SK-N-SH (cell line): Measurements from ENCODE around the gene RAB6A. TPM values are rescaled to one million over a fixed set of nuclear protein-coding genes. Genes with fewer than 3 reads are reported as not detected.

Experiments
- CTCF ChIA-PET: fragments of 300-600, 350-600 bp; formaldehyde crosslinking; extraction: SDS; loops from one replicate; lab custom pipeline; 2021; lab: Yijun Ruan, JAX
- POLR2A ChIA-PET: fragments of 350-600 bp; sonication (Branson Sonifier 250); formaldehyde crosslinking; extraction: SDS; loops from one replicate; lab custom pipeline; 2020; ENCODE audit warnings: antibody characterized with exemption, inconsistent platforms; lab: Yijun Ruan, JAX
- DNase-seq: peaks from one replicate; pipeline ENCODE4 v3.0.0; 2012
- H2AFZ ChIP-seq: fragments of 200-600 bp; sonication (generic); 2 replicates; pipeline ENCODE4 v1.8.1; 2016; ENCODE audit warnings: antibody characterized with exemption, mild to moderate bottlenecking, low read depth
- H3F3A ChIP-seq: fragments of 200-600 bp; sonication (generic); replicated peaks from 2 replicates; pipeline ENCODE3; 2016; ENCODE audit warnings: antibody characterized with exemption, mild to moderate bottlenecking; ENCODE audit not compliant: insufficient read depth
- H3K27ac ChIP-seq, 2 experiments: fragments of 200-500 bp in 1 of 2; fragments of 200-600 bp in 1 of 2; sonication (Bioruptor generic) in 1 of 2; sonication (generic), shearing (Covaris generic) in 1 of 2; 2 replicates each; pipeline versions ENCODE4 v1.5.1 to v1.6.1; 2014 to 2016; ENCODE audit warnings: low read depth in 2 of 2, inconsistent platforms in 1 of 2, low read length in 1 of 2, mild to moderate bottlenecking in 1 of 2, mixed read lengths in 1 of 2
- H3K27me3 ChIP-seq: fragments of 200-600 bp; sonication (generic), shearing (Covaris generic); 2 replicates; pipeline ENCODE4 v1.6.1; 2016; ENCODE audit warnings: mixed run types; ENCODE audit not compliant: insufficient read depth
- H3K36me3 ChIP-seq, 2 experiments: fragments of 200-500 bp in 1 of 2; fragments of 200-600 bp in 1 of 2; sonication (Bioruptor generic) in 1 of 2; sonication (generic) in 1 of 2; replicated peaks in 1 of 2; 2 replicates each; pipeline versions ENCODE3 to v1.5.1; 2014 to 2016; ENCODE audit warnings: low read length in 1 of 2, mild to moderate bottlenecking in 1 of 2; ENCODE audit not compliant: insufficient read depth in 2 of 2, control insufficient read depth in 1 of 2
- H3K4me1 ChIP-seq, 2 experiments: fragments of 200-500 bp in 1 of 2; fragments of 200-600 bp in 1 of 2; sonication (Bioruptor generic) in 1 of 2; sonication (generic), shearing (Covaris generic) in 1 of 2; 2 replicates each; pipeline versions ENCODE4 v1.5.1 to v1.6.1; 2014 to 2016; ENCODE audit warnings: low read depth in 1 of 2, low read length in 1 of 2, mixed run types in 1 of 2; ENCODE audit not compliant: insufficient read depth in 2 of 2, control insufficient read depth in 1 of 2
- H3K4me2 ChIP-seq: fragments of 200-600 bp; sonication (generic), shearing (Covaris generic); 2 replicates; pipeline ENCODE4 v1.6.1; 2017; ENCODE audit warnings: mixed run types
- H3K4me3 ChIP-seq, 2 experiments: fragments of 200-500 bp in 1 of 2; fragments of 200-600 bp in 1 of 2; sonication (Bioruptor generic) in 1 of 2; sonication (generic), shearing (Covaris generic) in 1 of 2; 2 replicates each; pipeline versions ENCODE4 v1.5.1 to v1.8.1; 2014 to 2016; ENCODE audit warnings: low read depth in 2 of 2, inconsistent platforms in 1 of 2, low read length in 1 of 2, mild to moderate bottlenecking in 1 of 2, mixed read lengths in 1 of 2, moderate library complexity in 1 of 2
- H3K79me2 ChIP-seq: fragments of 200-600 bp; sonication (generic); 2 replicates; pipeline ENCODE4 v1.8.1; 2017; ENCODE audit warnings: mild to moderate bottlenecking; ENCODE audit not compliant: insufficient read depth
- H3K9ac ChIP-seq: fragments of 200-600 bp; sonication (generic); 2 replicates; pipeline ENCODE4 v1.6.1; 2017; ENCODE audit warnings: mixed run types
- H3K9me2 ChIP-seq: fragments of 200-600 bp; sonication (generic); 2 replicates; pipeline ENCODE4 v1.6.1; 2017; ENCODE audit warnings: mixed run types
- H3K9me3 ChIP-seq: fragments of 200-600 bp; sonication (generic); 2 replicates; pipeline ENCODE4 v1.6.1; 2017; ENCODE audit warnings: mixed run types, mild to moderate bottlenecking, moderate library complexity
- H4K20me1 ChIP-seq: fragments of 200-600 bp; sonication (generic); 2 replicates; pipeline ENCODE4 v1.6.1; 2017; ENCODE audit warnings: mild to moderate bottlenecking, mixed run types; ENCODE audit not compliant: insufficient read depth
- CHD2 ChIP-seq: fragments of 150-350 bp; IDR thresholded peaks from 2 replicates; pipeline ENCODE4 v1.6.1; 2018; ENCODE audit warnings: low read length; ENCODE audit not compliant: partially characterized antibody
- EP300 ChIP-seq, 2 experiments: IDR thresholded peaks; 2 replicates each; pipeline versions ENCODE4 v1.4.0 to v1.6.1; 2012; ENCODE audit warnings: borderline replicate concordance in 1 of 2, low read depth in 1 of 2, low read length in 1 of 2
- EZH2phosphoT487 ChIP-seq: fragments of 200-600 bp; sonication (generic); IDR thresholded peaks from 2 replicates; pipeline ENCODE4 v1.6.1; 2017; ENCODE audit warnings: low read depth, mixed run types, mild to moderate bottlenecking, antibody characterized with exemption, moderate library complexity, borderline replicate concordance
- FOSL2 ChIP-seq: IDR thresholded peaks from 2 replicates; pipeline ENCODE4 v1.4.0; 2012; ENCODE audit warnings: low read depth, mild to moderate bottlenecking, moderate library complexity, borderline replicate concordance
- FOXM1 ChIP-seq: IDR thresholded peaks from 2 replicates; pipeline ENCODE4 v1.4.0; 2012; ENCODE audit warnings: low read depth, mild to moderate bottlenecking
- GATA2 ChIP-seq: sonication (generic); formaldehyde crosslinking; IDR thresholded peaks from 2 replicates; pipeline ENCODE4 v1.5.0; 2020; ENCODE audit warnings: mild to moderate bottlenecking, missing genetic modification reagents
- JUND ChIP-seq: IDR thresholded peaks from 2 replicates; pipeline ENCODE4 v1.4.0; 2012
- NFIC ChIP-seq: IDR thresholded peaks from 2 replicates; pipeline ENCODE4 v1.4.0; 2012; ENCODE audit warnings: borderline replicate concordance
- NRF1 ChIP-seq: IDR thresholded peaks from 2 replicates; pipeline ENCODE4 v1.6.1; 2012; ENCODE audit warnings: low read depth, mild to moderate bottlenecking, low read length
- RCOR1 ChIP-seq: fragments of 150-350 bp; IDR thresholded peaks from 2 replicates; pipeline ENCODE4 v1.6.1; 2017; ENCODE audit warnings: antibody characterized with exemption, low read length
- RXRA ChIP-seq: IDR thresholded peaks from 2 replicates; pipeline ENCODE4 v1.4.0; 2012; ENCODE audit warnings: low read depth, mild to moderate bottlenecking, borderline replicate concordance
- SIN3A ChIP-seq: IDR thresholded peaks from 2 replicates; pipeline ENCODE4 v1.6.1; 2012; ENCODE audit warnings: low read depth, mild to moderate bottlenecking, low read length, moderate library complexity, borderline replicate concordance
- TEAD4 ChIP-seq: IDR thresholded peaks from 2 replicates; pipeline ENCODE4 v1.4.0; 2012; ENCODE audit warnings: mild to moderate bottlenecking, borderline replicate concordance; ENCODE audit not compliant: insufficient read depth
- WGBS: methylation state at CpG from one replicate; pipeline ENCODE4 v1.1.6; 2017; ENCODE audit warnings: low lambda C conversion rate; 5-methylcytosine and 5-hydroxymethylcytosine counted together
- polyA plus RNA-seq, 3 experiments: library from polyadenylated mRNA; depleted of rRNA; stranded (reverse); fragments of >200 nt; gene quantifications; 2 replicates each; pipeline ENCODE4 v1.2.3, GENCODE V29; 2012
- TF ChIP-seq, protein P1 (sequence below): IDR thresholded peaks from 2 replicates; pipeline ENCODE4 v1.6.1; 2012; ENCODE audit warnings: mild to moderate bottlenecking, low read depth, low read length, moderate library complexity
- TF ChIP-seq, protein P2 (sequence below): fragments of 200-600 bp; sonication (generic); IDR thresholded peaks from 2 replicates; pipeline ENCODE4 v1.6.1; 2017; ENCODE audit warnings: antibody characterized with exemption, mild to moderate bottlenecking, moderate library complexity

The RAB6A gene
- polyA plus RNA-seq, 1 of the 3 experiments (the other 2 are of a cell fraction) = 39.1 TPM

DNA sequence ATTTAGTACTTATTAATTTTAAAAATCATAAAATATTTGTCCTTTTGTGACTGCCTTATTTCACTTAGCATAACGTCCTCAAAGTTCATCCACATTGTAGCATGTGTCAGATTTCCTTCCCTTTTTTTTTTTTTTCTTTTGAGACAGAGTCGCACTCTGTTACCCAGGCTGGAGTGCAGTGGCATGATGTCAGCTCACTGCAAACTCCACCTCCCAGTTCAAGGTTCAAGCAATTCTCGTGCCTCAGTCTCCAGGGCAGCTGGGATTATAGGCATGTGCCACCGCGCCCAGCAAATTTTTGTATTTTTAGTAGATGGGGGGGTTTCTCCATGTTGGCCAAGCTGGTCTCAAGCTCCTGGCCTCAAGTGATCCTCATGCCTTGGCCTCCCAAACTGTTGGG lies 10.6 kb downstream of the RAB6A start:
- POLR2A ChIA-PET = no interaction called here
- CTCF ChIA-PET = interaction anchor here (1.6 kb wide), 1 partner anchor 29 kb away, joined by 3 read pairs; no protein-coding TSS in a partner anchor
- no peak for DNase-seq

DNA sequence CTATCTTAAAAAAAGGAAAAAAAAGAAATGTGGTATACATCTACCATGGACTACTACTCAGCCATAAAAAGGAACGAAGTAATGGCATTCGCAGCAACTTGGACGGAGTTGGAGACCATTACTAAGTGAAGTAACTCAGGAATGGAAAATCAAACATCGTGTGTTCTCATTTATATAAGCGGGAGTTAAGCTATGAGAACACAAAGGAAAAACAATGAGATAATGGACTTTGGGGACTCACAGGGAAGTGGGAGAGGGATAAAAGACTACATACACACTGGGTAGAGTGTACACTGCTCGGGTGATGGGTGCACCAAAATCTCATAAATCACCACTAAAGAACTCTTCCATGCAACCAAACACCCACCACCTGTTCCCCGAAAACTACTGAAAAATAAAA lies 11.8 kb downstream of the RAB6A start:
- H3K4me2 ChIP-seq = no peak overlapping the region
- H3K9me2 ChIP-seq = no peaks in the 10 kb centered on the region
- H2AFZ ChIP-seq = no peak overlapping the region
- H3K9me3 ChIP-seq = no peaks in the 10 kb centered on the region
- H3K4me1 ChIP-seq = no peaks in the 10 kb centered on the region
- DNase-seq = no peak
- H3K9ac ChIP-seq = no peak overlapping the region
- ChIA-PET CTCF (no interaction called here), POLR2A (no interaction called here)
- peaks cover 6% of the 10 kb centered on the region for H3F3A ChIP-seq
- TF ChIP-seq JUND (no peak), EP300 (IDR thresholded peaks at IDR 0.05; ENCODE audit: borderline replicate concordance in 1 of 2, low read depth in 1 of 2, low read length in 1 of 2) (no peak), GATA2 (CRISPR knock-in tag) (no peak), FOXM1 (no peak)
- TF ChIP-seq, protein P1, sequence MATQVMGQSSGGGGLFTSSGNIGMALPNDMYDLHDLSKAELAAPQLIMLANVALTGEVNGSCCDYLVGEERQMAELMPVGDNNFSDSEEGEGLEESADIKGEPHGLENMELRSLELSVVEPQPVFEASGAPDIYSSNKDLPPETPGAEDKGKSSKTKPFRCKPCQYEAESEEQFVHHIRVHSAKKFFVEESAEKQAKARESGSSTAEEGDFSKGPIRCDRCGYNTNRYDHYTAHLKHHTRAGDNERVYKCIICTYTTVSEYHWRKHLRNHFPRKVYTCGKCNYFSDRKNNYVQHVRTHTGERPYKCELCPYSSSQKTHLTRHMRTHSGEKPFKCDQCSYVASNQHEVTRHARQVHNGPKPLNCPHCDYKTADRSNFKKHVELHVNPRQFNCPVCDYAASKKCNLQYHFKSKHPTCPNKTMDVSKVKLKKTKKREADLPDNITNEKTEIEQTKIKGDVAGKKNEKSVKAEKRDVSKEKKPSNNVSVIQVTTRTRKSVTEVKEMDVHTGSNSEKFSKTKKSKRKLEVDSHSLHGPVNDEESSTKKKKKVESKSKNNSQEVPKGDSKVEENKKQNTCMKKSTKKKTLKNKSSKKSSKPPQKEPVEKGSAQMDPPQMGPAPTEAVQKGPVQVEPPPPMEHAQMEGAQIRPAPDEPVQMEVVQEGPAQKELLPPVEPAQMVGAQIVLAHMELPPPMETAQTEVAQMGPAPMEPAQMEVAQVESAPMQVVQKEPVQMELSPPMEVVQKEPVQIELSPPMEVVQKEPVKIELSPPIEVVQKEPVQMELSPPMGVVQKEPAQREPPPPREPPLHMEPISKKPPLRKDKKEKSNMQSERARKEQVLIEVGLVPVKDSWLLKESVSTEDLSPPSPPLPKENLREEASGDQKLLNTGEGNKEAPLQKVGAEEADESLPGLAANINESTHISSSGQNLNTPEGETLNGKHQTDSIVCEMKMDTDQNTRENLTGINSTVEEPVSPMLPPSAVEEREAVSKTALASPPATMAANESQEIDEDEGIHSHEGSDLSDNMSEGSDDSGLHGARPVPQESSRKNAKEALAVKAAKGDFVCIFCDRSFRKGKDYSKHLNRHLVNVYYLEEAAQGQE = no peak
- no peaks in the 10 kb centered on the region for H3K36me3 ChIP-seq
- 96% methylated on average over 7 of the region's 7 CpGs for WGBS
- no peaks in the 10 kb centered on the region for H3K27me3 ChIP-seq
- no peak overlapping the region for H3K27ac ChIP-seq
- H3K4me3 ChIP-seq = no peak overlapping the region
- peaks cover 100% of the 10 kb centered on the region for H3K79me2 ChIP-seq
- peaks cover 97% of the 10 kb centered on the region for H4K20me1 ChIP-seq

More for the DNA sequence above, 10.6 kb downstream of the RAB6A start:
- Histone ChIP-seq H3K9me3 (no peaks in the 10 kb centered on the region), H2AFZ (no peak overlapping the region), H3K27ac (no peak overlapping the region), H3K9ac (no peak overlapping the region), H3K27me3 (no peaks in the 10 kb centered on the region), H3K4me3 (no peak overlapping the region), H3F3A (peaks cover 6% of the 10 kb centered on the region), H3K4me1 (no peaks in the 10 kb centered on the region), H3K9me2 (no peaks in the 10 kb centered on the region), H3K36me3 (no peaks in the 10 kb centered on the region), H4K20me1 (peaks cover 94% of the 10 kb centered on the region), H3K4me2 (no peak overlapping the region), H3K79me2 (peaks cover 100% of the 10 kb centered on the region)
- 90% methylated on average over 5 of the region's 5 CpGs for WGBS
- TF ChIP-seq NFIC (no peak), FOSL2 (no peak), RXRA (no peak), EZH2phosphoT487 (no peak), RCOR1 (no peak), NRF1 (no peak), FOXM1 (no peak), CHD2 (no peak), TEAD4 (no peak), SIN3A (no peak)
- TF ChIP-seq, protein P2, sequence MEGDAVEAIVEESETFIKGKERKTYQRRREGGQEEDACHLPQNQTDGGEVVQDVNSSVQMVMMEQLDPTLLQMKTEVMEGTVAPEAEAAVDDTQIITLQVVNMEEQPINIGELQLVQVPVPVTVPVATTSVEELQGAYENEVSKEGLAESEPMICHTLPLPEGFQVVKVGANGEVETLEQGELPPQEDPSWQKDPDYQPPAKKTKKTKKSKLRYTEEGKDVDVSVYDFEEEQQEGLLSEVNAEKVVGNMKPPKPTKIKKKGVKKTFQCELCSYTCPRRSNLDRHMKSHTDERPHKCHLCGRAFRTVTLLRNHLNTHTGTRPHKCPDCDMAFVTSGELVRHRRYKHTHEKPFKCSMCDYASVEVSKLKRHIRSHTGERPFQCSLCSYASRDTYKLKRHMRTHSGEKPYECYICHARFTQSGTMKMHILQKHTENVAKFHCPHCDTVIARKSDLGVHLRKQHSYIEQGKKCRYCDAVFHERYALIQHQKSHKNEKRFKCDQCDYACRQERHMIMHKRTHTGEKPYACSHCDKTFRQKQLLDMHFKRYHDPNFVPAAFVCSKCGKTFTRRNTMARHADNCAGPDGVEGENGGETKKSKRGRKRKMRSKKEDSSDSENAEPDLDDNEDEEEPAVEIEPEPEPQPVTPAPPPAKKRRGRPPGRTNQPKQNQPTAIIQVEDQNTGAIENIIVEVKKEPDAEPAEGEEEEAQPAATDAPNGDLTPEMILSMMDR = no peak
